WTC11 (cell line): ENCODE data around the gene ALAS1. TPM values are rescaled to one million over a fixed set of nuclear protein-coding genes. Genes with fewer than 3 reads are reported as not detected.

Experiments
- ATAC-seq: fragments of 200-7000 bp; cut with Tn5 transposase; 2 replicates; pipeline ENCODE4 v1.10.0; 2021; ENCODE audit warnings: mild to moderate bottlenecking, moderate library complexity
- CTCF ChIA-PET: fragments of 300-600 bp; sonication (Branson Sonifier 250); formaldehyde crosslinking; loops from one replicate; lab custom pipeline; 2021; ENCODE audit warnings: antibody characterized with exemption; lab: Charles Lee
- POLR2A ChIA-PET: fragments of 350-600 bp; sonication (Branson Sonifier 250); formaldehyde crosslinking; loops from one replicate; lab custom pipeline; 2021; ENCODE audit warnings: antibody characterized with exemption; lab: Charles Lee
- DNase-seq: peaks from one replicate; pipeline ENCODE4 v3.0.0; 2021; ENCODE audit warnings: low spot score
- H3K27ac Mint-ChIP-seq: 2 replicates; pipeline ENCODE4 v1.8.0; 2021; ENCODE audit warnings: mixed read lengths
- H3K27me3 Mint-ChIP-seq: 2 replicates; pipeline ENCODE4 v1.8.0; 2021; ENCODE audit warnings: low read depth, mild to moderate bottlenecking, moderate library complexity, mixed read lengths
- H3K36me3 Mint-ChIP-seq: 2 replicates; pipeline ENCODE4 v1.8.0; 2021; ENCODE audit warnings: mixed read lengths
- H3K4me1 Mint-ChIP-seq: 2 replicates; pipeline ENCODE4 v1.8.0; 2022; ENCODE audit warnings: mixed read lengths
- H3K4me3 Mint-ChIP-seq: 2 replicates; pipeline ENCODE4 v1.8.0; 2021; ENCODE audit warnings: mild to moderate bottlenecking, moderate library complexity, mixed read lengths
- H3K9me3 Mint-ChIP-seq: 2 replicates; pipeline ENCODE4 v1.8.0; 2021; ENCODE audit warnings: mixed read lengths
- CREB1 ChIP-seq: sonication (generic); formaldehyde crosslinking; IDR thresholded peaks from 2 replicates; pipeline ENCODE4 v1.8.0; 2023; ENCODE audit warnings: mild to moderate bottlenecking, missing genetic modification reagents
- CREM ChIP-seq: sonication (generic); formaldehyde crosslinking; IDR thresholded peaks from 2 replicates; pipeline ENCODE4 v1.8.1; 2022; ENCODE audit warnings: mild to moderate bottlenecking, missing genetic modification reagents, moderate library complexity
- FOXJ3 ChIP-seq: sonication (generic); formaldehyde crosslinking; IDR thresholded peaks from 2 replicates; pipeline ENCODE4 v1.9.0; 2021; ENCODE audit warnings: missing genetic modification reagents, mild to moderate bottlenecking, borderline replicate concordance
- FOXP1 ChIP-seq: sonication (generic); formaldehyde crosslinking; IDR thresholded peaks from 2 replicates; pipeline ENCODE4 v1.8.0; 2022; ENCODE audit warnings: missing genetic modification reagents, mild to moderate bottlenecking, moderate library complexity, borderline replicate concordance
- GABPB1 ChIP-seq: sonication (generic); formaldehyde crosslinking; IDR thresholded peaks from 2 replicates; pipeline ENCODE4 v1.8.1; 2023; ENCODE audit warnings: mild to moderate bottlenecking, missing genetic modification reagents
- IRF2 ChIP-seq: sonication (generic); formaldehyde crosslinking; IDR thresholded peaks from 2 replicates; pipeline ENCODE4 v1.8.0; 2022; ENCODE audit warnings: low read depth, missing genetic modification reagents, borderline replicate concordance
- MYBL2 ChIP-seq: sonication (generic); formaldehyde crosslinking; IDR thresholded peaks from 2 replicates; pipeline ENCODE4 v1.8.1; 2023; ENCODE audit warnings: mild to moderate bottlenecking, moderate library complexity, missing genetic modification reagents
- total RNA-seq: library from RNA; stranded (reverse); gene quantifications from 3 replicates; pipeline ENCODE4 v1.2.3, GENCODE V29; 2021
- TF ChIP-seq, protein P1 (sequence below): fragments of 250-450 bp; sonication (Bioruptor Pico); IDR thresholded peaks from 2 replicates; pipeline ENCODE4 v1.9.0; 2021; ENCODE audit warnings: mild to moderate bottlenecking
- TF ChIP-seq, protein P2 (sequence below): sonication (generic); formaldehyde crosslinking; IDR thresholded peaks from 2 replicates; pipeline ENCODE4 v1.8.1; 2023; ENCODE audit warnings: mild to moderate bottlenecking, missing genetic modification reagents, moderate library complexity
- TF ChIP-seq, protein P3 (sequence below): sonication (generic); formaldehyde crosslinking; IDR thresholded peaks from 2 replicates; pipeline ENCODE4 v1.8.0; 2022; ENCODE audit warnings: missing genetic modification reagents
- TF ChIP-seq, protein P4 (sequence below): sonication (generic); formaldehyde crosslinking; IDR thresholded peaks from 2 replicates; pipeline ENCODE4 v1.8.1; 2023; ENCODE audit warnings: mild to moderate bottlenecking, missing genetic modification reagents
- TF ChIP-seq, protein P5 (sequence below): sonication (generic); formaldehyde crosslinking; conservative IDR thresholded peaks from 2 replicates; pipeline ENCODE4 v1.8.1; 2022; ENCODE audit warnings: mild to moderate bottlenecking, missing genetic modification reagents
- TF ChIP-seq, protein P6 (sequence below): fragments of 250-450 bp; sonication (Bioruptor Pico); IDR thresholded peaks from 2 replicates; pipeline ENCODE4 v1.9.0; 2021; ENCODE audit warnings: mild to moderate bottlenecking
- TF ChIP-seq, protein P7 (sequence below): fragments of 250-450 bp; sonication (Bioruptor Pico); conservative IDR thresholded peaks from 2 replicates; pipeline ENCODE4 v1.9.0; 2021; ENCODE audit warnings: mild to moderate bottlenecking
- TF ChIP-seq, protein P8 (sequence below): sonication (generic); formaldehyde crosslinking; IDR thresholded peaks from 2 replicates; pipeline ENCODE4 v1.8.0; 2022; ENCODE audit warnings: mild to moderate bottlenecking, missing genetic modification reagents
- TF ChIP-seq, protein P9 (sequence below): sonication (generic); formaldehyde crosslinking; IDR thresholded peaks from 2 replicates; pipeline ENCODE4 v1.8.1; 2022; ENCODE audit warnings: low read depth, missing genetic modification reagents, borderline replicate concordance

The ALAS1 gene
- total RNA-seq, 1 experiment from 2014 or later: 39.1 TPM

DNA sequence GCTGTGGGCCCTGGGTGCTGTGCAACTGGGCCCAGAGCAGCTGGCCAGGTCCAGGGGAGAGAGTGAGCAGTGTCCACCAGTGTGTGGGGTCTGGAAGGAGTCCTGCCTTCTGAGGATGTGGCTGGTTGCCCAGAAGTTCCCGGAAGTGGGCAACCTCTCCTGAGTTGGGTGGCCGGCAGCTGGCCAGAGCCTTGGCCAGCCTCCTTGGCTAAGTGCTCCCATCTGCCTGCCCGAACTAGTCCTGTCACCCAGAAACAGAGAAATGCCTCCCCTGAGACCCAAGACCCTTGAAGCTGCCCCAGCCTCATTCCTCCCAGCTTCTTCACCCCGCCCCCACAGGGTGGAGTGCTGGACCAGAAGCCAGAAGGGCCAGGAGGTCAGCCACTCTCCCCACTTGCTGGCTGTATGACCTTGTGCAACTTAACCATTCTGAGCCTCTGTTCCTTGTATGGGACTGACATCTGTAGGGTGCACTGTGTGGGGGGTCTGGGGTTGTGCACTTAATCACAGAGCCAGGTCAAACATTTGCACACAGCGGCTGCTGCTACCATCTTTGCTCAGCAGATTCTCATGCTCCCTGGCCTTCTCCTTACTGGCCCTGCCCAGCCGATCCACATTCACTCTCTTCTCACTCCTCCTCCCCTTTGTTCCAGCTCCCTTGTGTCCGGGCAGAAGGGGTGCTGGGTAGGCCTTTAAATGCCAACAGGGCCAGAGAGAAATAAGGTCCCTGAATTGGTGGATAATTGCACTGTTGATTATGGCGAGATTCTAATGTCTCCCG lies 7.5 kb upstream of the ALAS1 start:
- H3K36me3 Mint-ChIP-seq: no peaks in the 10 kb centered on the region
- POLR2A ChIA-PET: no interaction called here
- ATAC-seq: no peak
- H3K9me3 Mint-ChIP-seq: peaks cover 3% of the 10 kb centered on the region; the same call in 1 of the 2 replicates
- TF ChIP-seq, protein P1, sequence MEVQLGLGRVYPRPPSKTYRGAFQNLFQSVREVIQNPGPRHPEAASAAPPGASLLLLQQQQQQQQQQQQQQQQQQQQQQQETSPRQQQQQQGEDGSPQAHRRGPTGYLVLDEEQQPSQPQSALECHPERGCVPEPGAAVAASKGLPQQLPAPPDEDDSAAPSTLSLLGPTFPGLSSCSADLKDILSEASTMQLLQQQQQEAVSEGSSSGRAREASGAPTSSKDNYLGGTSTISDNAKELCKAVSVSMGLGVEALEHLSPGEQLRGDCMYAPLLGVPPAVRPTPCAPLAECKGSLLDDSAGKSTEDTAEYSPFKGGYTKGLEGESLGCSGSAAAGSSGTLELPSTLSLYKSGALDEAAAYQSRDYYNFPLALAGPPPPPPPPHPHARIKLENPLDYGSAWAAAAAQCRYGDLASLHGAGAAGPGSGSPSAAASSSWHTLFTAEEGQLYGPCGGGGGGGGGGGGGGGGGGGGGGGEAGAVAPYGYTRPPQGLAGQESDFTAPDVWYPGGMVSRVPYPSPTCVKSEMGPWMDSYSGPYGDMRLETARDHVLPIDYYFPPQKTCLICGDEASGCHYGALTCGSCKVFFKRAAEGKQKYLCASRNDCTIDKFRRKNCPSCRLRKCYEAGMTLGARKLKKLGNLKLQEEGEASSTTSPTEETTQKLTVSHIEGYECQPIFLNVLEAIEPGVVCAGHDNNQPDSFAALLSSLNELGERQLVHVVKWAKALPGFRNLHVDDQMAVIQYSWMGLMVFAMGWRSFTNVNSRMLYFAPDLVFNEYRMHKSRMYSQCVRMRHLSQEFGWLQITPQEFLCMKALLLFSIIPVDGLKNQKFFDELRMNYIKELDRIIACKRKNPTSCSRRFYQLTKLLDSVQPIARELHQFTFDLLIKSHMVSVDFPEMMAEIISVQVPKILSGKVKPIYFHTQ (CRISPR knock-in tag): no peak
- TF ChIP-seq, protein P2, sequence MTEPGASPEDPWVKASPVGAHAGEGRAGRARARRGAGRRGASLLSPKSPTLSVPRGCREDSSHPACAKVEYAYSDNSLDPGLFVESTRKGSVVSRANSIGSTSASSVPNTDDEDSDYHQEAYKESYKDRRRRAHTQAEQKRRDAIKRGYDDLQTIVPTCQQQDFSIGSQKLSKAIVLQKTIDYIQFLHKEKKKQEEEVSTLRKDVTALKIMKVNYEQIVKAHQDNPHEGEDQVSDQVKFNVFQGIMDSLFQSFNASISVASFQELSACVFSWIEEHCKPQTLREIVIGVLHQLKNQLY (CRISPR knock-in tag): no peak
- TF ChIP-seq GABPB1 (CRISPR knock-in tag): no peak
- no peak for TF ChIP-seq IRF2 (CRISPR knock-in tag)
- TF ChIP-seq, protein P3, sequence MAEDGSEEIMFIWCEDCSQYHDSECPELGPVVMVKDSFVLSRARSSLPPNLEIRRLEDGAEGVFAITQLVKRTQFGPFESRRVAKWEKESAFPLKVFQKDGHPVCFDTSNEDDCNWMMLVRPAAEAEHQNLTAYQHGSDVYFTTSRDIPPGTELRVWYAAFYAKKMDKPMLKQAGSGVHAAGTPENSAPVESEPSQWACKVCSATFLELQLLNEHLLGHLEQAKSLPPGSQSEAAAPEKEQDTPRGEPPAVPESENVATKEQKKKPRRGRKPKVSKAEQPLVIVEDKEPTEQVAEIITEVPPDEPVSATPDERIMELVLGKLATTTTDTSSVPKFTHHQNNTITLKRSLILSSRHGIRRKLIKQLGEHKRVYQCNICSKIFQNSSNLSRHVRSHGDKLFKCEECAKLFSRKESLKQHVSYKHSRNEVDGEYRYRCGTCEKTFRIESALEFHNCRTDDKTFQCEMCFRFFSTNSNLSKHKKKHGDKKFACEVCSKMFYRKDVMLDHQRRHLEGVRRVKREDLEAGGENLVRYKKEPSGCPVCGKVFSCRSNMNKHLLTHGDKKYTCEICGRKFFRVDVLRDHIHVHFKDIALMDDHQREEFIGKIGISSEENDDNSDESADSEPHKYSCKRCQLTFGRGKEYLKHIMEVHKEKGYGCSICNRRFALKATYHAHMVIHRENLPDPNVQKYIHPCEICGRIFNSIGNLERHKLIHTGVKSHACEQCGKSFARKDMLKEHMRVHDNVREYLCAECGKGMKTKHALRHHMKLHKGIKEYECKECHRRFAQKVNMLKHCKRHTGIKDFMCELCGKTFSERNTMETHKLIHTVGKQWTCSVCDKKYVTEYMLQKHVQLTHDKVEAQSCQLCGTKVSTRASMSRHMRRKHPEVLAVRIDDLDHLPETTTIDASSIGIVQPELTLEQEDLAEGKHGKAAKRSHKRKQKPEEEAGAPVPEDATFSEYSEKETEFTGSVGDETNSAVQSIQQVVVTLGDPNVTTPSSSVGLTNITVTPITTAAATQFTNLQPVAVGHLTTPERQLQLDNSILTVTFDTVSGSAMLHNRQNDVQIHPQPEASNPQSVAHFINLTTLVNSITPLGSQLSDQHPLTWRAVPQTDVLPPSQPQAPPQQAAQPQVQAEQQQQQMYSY (CRISPR knock-in tag): no peak
- no peak for TF ChIP-seq FOXP1 (CRISPR knock-in tag)
- TF ChIP-seq, protein P4, sequence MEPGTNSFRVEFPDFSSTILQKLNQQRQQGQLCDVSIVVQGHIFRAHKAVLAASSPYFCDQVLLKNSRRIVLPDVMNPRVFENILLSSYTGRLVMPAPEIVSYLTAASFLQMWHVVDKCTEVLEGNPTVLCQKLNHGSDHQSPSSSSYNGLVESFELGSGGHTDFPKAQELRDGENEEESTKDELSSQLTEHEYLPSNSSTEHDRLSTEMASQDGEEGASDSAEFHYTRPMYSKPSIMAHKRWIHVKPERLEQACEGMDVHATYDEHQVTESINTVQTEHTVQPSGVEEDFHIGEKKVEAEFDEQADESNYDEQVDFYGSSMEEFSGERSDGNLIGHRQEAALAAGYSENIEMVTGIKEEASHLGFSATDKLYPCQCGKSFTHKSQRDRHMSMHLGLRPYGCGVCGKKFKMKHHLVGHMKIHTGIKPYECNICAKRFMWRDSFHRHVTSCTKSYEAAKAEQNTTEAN (CRISPR knock-in tag): no peak
- TF ChIP-seq, protein P5, sequence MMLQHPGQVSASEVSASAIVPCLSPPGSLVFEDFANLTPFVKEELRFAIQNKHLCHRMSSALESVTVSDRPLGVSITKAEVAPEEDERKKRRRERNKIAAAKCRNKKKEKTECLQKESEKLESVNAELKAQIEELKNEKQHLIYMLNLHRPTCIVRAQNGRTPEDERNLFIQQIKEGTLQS (CRISPR knock-in tag): no peak
- TF ChIP-seq CREM (CRISPR knock-in tag): no peak
- TF ChIP-seq, protein P6, sequence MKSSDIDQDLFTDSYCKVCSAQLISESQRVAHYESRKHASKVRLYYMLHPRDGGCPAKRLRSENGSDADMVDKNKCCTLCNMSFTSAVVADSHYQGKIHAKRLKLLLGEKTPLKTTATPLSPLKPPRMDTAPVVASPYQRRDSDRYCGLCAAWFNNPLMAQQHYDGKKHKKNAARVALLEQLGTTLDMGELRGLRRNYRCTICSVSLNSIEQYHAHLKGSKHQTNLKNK (CRISPR knock-in tag): no peak
- no peaks in the 10 kb centered on the region for H3K4me1 Mint-ChIP-seq
- DNase-seq: no peak
- H3K4me3 Mint-ChIP-seq: no peak overlapping the region
- CTCF ChIA-PET: interaction anchor here (1.1 to 1.2 kb wide), 2 partner anchors 20 to 68 kb away, joined by 3 read pairs; no protein-coding TSS in a partner anchor
- H3K27ac Mint-ChIP-seq: no peak overlapping the region
- H3K27me3 Mint-ChIP-seq: no peaks in the 10 kb centered on the region

DNA sequence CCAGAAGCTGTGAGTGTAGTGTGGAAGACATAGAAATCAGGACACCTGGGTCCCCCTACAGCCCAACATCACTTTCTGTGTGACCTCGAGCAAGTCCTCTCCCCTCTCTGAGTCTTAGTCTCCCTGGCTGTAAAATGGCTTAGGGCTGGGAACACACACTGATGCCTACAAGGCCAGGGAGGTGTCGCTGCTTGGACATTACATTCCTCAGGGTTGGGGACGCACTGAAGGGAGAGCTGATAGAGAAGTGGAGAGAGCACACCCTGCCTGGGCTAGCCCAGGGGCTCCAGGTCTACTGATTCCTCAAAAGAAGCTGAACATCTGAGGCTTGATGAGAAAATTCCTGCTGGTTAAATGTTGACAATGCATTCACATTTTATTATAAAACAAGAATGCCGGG lies 6.3 kb upstream of the ALAS1 start:
- no peak for ATAC-seq
- CTCF ChIA-PET: interaction anchor here (1.0 kb wide), 1 partner anchor 29 kb away, joined by 5 read pairs; no protein-coding TSS in a partner anchor
- Mint-ChIP-seq H3K4me3 (no peak overlapping the region), H3K9me3 (peaks cover 3% of the 10 kb centered on the region; the same call in 1 of the 2 replicates), H3K27me3 (peaks cover 3% of the 10 kb centered on the region; the same call in 1 of the 2 replicates), H3K27ac (no peak overlapping the region; the same call in 1 of the 2 replicates), H3K36me3 (no peaks in the 10 kb centered on the region), H3K4me1 (no peaks in the 10 kb centered on the region)
- POLR2A ChIA-PET: interaction anchor here (0.7 kb wide), 1 partner anchor 126 kb away, joined by 3 read pairs; no protein-coding TSS in a partner anchor
- no peak for DNase-seq
- TF ChIP-seq, protein P7, sequence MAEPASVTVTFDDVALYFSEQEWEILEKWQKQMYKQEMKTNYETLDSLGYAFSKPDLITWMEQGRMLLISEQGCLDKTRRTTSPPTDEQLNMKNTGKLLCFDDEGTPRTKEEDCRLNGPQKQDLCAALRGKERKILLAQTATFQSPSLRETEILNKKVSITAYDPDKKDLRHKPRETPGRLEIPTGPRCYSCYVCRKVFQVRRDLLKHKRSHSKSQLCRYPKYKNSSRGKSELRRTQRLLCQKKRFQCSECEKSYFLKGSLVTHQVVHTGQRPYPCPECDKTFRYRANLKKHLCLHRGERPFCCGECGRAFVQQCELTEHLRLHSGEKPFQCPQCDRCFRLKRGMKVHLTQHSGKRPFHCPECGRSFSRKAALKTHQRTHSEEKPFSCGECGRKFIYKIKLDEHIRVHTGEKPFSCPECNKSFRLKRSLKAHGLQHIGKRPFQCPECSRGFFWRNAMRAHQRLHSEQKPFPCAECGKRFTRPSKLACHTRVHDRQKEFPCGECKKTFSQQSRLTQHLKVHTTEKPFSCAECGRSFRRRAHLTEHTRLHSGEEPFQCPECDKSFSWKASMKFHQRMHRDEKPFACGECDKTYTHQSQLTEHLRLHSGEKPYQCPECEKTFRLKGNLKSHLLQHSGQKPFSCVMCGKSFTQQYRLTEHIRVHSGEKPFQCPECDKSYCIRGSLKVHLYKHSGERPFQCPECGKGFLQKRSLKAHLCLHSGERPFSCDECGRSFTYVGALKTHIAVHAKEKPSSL: no peak
- TF ChIP-seq FOXJ3 (CRISPR knock-in tag) (no peak), MYBL2 (CRISPR knock-in tag) (no peak), CREB1 (CRISPR knock-in tag) (no peak)
- TF ChIP-seq, protein P8, sequence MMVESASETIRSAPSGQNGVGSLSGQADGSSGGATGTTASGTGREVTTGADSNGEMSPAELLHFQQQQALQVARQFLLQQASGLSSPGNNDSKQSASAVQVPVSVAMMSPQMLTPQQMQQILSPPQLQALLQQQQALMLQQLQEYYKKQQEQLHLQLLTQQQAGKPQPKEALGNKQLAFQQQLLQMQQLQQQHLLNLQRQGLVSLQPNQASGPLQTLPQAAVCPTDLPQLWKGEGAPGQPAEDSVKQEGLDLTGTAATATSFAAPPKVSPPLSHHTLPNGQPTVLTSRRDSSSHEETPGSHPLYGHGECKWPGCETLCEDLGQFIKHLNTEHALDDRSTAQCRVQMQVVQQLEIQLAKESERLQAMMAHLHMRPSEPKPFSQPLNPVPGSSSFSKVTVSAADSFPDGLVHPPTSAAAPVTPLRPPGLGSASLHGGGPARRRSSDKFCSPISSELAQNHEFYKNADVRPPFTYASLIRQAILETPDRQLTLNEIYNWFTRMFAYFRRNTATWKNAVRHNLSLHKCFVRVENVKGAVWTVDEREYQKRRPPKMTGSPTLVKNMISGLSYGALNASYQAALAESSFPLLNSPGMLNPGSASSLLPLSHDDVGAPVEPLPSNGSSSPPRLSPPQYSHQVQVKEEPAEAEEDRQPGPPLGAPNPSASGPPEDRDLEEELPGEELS (CRISPR knock-in tag): no peak
- TF ChIP-seq, protein P9, sequence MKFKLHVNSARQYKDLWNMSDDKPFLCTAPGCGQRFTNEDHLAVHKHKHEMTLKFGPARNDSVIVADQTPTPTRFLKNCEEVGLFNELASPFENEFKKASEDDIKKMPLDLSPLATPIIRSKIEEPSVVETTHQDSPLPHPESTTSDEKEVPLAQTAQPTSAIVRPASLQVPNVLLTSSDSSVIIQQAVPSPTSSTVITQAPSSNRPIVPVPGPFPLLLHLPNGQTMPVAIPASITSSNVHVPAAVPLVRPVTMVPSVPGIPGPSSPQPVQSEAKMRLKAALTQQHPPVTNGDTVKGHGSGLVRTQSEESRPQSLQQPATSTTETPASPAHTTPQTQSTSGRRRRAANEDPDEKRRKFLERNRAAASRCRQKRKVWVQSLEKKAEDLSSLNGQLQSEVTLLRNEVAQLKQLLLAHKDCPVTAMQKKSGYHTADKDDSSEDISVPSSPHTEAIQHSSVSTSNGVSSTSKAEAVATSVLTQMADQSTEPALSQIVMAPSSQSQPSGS (CRISPR knock-in tag): no peak
